ENCODE measurements around the gene CLIP4. TPM values are rescaled to one million over a fixed set of nuclear protein-coding genes. Genes with fewer than 3 reads are reported as not detected.

The CLIP4 gene
- total and polyA plus RNA-seq, 2 experiments from 2014 or later = 0.06 to 0.14 TPM

GRCh38 chr2:29080886-29081743 is 34.1 kb upstream of the CLIP4 start:
- TF ChIP-seq CTCF (conservative IDR thresholded peaks at IDR 0.05; ENCODE audit: low read depth in 2 of 2) (no peak), ZNF114 (CRISPR knock-in tag; IDR thresholded peaks at IDR 0.05) (no peak), ZNF462 (CRISPR knock-in tag; IDR thresholded peaks at IDR 0.05) (no peak), CREB1 (CRISPR knock-in tag; IDR thresholded peaks at IDR 0.05; ENCODE audit: low read depth) (no peak), ETS1 (IDR thresholded peaks at IDR 0.05) (no peak), EZH2phosphoT487 (IDR thresholded peaks at IDR 0.05; ENCODE audit: unreplicated experiment) (no peak), JUNB (IDR thresholded peaks at IDR 0.05; ENCODE audit: unreplicated experiment) (no peak), STAT1 (IDR thresholded peaks at IDR 0.05; ENCODE audit: unreplicated experiment) (no peak), ZNF331 (CRISPR knock-in tag; IDR thresholded peaks at IDR 0.05; ENCODE audit: low read depth) (no peak), POLR2AphosphoS5 (IDR thresholded peaks at IDR 0.05; ENCODE audit: low read depth) (no peak), NANOG (IDR thresholded peaks at IDR 0.05; ENCODE audit: borderline replicate concordance) (no peak), REST (IDR thresholded peaks at IDR 0.05; ENCODE audit: unreplicated experiment) (no peak), EZH2 (IDR thresholded peaks at IDR 0.05; ENCODE audit: low read depth, unreplicated experiment) (no peak)
- H3K9me3 Mint-ChIP-seq = peaks cover 25% of the 10 kb centered on the region
- no peak overlapping the region for H3K4me2 ChIP-seq

More at GRCh38 chr2:29080886-29081743, 34.1 kb upstream of the CLIP4 start:
- ATAC-seq = no peak
- Mint-ChIP-seq H3K4me1 (peaks cover 1% of the 10 kb centered on the region; the same call in 1 of the 3 replicates), H3K4me3 (no peak overlapping the region), H3K36me3 (ENCODE audit: low read depth) (peaks cover 6% of the 10 kb centered on the region; the same call in 2 of the 3 replicates), H3K27ac (no peak overlapping the region), H3K27me3 (ENCODE audit: insufficient read depth, low read depth, poor library complexity) (peaks cover 2% of the 10 kb centered on the region)
- no peak overlapping the region for H3K4me3 ChIP-seq
- no peaks in the 10 kb centered on the region for H3F3A ChIP-seq (replicated peaks; ENCODE audit: low read depth)
- H3K4me1 ChIP-seq (ENCODE audit: insufficient read depth) = no peaks in the 10 kb centered on the region
- H3K27me3 ChIP-seq (ENCODE audit: insufficient read depth) = no peaks in the 10 kb centered on the region
- no peaks in the 10 kb centered on the region for H3K79me2 ChIP-seq (replicated peaks; ENCODE audit: insufficient read depth)
- H3K36me3 ChIP-seq (ENCODE audit: insufficient read depth) = no peaks in the 10 kb centered on the region
- no peaks in the 10 kb centered on the region for H3K9me2 ChIP-seq (ENCODE audit: insufficient read depth)
- no peak for DNase-seq (ENCODE audit: low spot score)
- no peaks in the 10 kb centered on the region for H4K20me1 ChIP-seq (replicated peaks; ENCODE audit: insufficient read depth)
- H3K27ac ChIP-seq (ENCODE audit: low read depth) = no peak overlapping the region
- no peak overlapping the region for H2AFZ ChIP-seq
